AG09319 (cell line): Measurements from ENCODE around the gene GCH1.

Source experiments
- DNase-seq: peaks from one replicate; pipeline ENCODE4 v3.0.0-alpha.2; 2010; ENCODE audit warnings: low read depth; ENCODE audit errors: extremely low read depth
- TF ChIP-seq, protein P1 (sequence below): IDR thresholded peaks from 2 replicates; pipeline ENCODE4 v1.5.1; 2011; ENCODE audit warnings: low read depth, mild to moderate bottlenecking, inconsistent platforms, low read length, moderate library complexity

The GCH1 gene

GRCh38 chr14:54812617-54813016 lies 90.0 kb downstream of the GCH1 start:
- TF ChIP-seq, protein P1, sequence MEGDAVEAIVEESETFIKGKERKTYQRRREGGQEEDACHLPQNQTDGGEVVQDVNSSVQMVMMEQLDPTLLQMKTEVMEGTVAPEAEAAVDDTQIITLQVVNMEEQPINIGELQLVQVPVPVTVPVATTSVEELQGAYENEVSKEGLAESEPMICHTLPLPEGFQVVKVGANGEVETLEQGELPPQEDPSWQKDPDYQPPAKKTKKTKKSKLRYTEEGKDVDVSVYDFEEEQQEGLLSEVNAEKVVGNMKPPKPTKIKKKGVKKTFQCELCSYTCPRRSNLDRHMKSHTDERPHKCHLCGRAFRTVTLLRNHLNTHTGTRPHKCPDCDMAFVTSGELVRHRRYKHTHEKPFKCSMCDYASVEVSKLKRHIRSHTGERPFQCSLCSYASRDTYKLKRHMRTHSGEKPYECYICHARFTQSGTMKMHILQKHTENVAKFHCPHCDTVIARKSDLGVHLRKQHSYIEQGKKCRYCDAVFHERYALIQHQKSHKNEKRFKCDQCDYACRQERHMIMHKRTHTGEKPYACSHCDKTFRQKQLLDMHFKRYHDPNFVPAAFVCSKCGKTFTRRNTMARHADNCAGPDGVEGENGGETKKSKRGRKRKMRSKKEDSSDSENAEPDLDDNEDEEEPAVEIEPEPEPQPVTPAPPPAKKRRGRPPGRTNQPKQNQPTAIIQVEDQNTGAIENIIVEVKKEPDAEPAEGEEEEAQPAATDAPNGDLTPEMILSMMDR: no peak
- DNase-seq: no peak

DNA sequence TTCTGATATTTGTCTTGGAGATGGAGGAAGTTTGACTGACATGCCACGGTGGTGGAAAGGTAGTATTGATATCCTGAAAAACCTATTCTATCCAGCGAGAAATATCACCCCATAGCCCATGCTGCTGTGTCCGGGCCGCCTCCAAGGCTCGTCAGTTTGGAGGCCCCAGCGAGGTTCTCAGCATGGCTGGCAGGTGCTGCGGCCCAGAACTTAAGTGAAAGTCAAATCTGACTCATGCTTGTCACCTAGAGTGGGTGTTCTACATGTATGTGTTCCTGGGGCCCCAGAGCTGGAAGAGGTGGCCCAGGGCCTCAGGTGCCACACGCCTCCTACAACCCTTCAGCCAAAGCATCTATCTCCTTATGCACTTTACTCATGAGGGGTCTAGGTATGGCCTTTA lies 92.9 kb downstream of the GCH1 start:
- no peak for DNase-seq
- TF ChIP-seq, protein P1: no peak

- TF ChIP-seq, protein P1: no peak
- no peak for DNase-seq
Measured at GRCh38 chr14:54808326-54809161, 94.1 kb downstream of the GCH1 start.

DNA sequence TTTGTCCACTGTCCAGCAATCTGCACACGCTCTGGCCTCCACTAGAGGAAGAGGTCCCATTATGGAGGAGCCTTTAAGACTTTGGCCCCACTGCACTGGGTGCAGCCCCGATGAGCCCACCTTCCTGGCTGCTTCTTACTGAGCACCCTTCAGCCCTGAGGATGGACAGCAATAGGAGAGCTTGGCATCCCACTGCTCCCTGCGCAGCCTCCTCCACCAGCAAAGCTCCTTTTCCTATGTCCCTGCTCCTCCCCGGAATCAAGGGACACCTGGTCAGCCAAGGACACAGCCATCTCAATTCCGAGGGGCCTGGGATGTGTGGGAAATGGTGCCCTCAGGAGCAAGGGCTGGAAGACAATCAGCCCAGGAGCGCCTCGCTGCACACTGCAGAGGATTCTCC lies 94.7 kb downstream of the GCH1 start:
- DNase-seq: no peak
- TF ChIP-seq, protein P1: no peak

DNA sequence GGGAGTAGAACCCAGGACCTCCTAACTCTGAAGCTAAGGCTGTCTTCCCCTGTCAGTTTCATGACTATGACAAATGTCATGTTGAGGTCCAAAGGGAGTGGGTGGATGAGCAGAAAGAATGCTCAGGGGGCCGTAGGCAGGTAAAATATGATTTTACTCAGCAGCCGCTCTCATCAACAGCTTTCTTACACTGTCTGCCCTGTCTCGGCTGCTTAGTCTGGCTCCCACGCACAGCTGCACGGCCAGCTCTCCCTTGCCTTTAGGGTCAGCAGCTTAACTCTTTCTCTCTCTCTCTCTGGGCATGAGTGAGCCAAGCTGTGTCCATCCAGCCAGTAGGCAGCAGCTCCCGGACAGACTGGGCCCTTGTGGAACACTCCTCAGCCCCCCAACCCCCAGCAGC lies 95.2 kb downstream of the GCH1 start:
- TF ChIP-seq, protein P1: no peak
- no peak for DNase-seq

DNA sequence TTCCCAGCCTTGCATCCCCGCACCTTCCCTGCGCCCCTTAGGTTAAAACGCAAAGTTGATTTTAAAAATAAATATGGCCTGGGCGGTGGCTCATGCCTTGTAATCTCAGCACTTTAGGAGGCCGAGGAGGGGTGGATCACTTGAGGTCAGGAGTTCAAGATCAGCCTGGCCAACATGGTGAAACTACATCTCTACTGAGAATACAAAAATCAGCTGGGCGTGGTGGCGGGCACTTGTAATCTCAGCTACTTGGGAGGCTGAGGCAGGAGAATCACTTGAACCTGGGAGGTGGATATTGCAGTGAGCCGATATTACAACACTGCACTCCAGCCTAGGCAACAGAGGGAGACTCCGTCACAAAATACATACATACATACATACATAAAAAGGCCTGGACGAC lies 96.0 kb downstream of the GCH1 start:
- no peak for DNase-seq
- TF ChIP-seq, protein P1: no peak

- peak; percentile 52 for DNase-seq
- TF ChIP-seq, protein P1: peak; percentile 94
Measured at GRCh38 chr14:54805445-54806322, 96.9 kb downstream of the GCH1 start.
